ENCODE measurements around the gene ATXN1.

ATXN1 gene

DNA sequence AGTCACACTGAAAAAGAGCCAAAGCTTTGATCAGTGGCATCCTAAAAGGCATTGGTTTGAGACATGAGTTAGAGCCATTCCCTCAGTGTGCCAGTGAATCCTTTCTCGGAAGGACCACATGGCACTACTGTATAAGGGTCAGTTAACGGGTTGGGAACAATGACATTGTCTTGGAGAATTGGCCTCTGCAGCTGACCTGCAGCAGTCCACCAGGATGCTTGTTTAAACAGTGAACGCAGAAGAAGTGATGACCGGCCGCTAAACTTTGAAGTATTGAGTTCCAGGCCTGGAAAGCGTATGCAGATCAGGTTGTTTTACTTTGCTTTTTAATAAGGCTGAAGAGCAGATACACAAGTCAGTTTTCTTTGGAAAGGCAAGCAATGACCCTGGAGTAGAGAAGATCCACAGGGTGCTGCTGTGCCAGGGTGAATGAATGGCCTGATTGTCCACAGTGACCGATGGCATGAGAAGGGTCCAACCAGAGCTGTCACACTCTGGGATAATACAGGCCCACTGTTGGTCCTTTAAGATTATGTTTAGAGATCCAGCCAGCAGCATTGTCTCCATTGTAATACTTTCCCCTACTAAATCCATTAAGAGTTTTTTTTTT is 465.1 kb downstream of the ATXN1 start:
- no peak overlapping the region for H3K4me3 ChIP-seq (ENCODE audit: insufficient read depth in 1 of 2, low read depth in 1 of 2, low read length in 2 of 2)

DNA sequence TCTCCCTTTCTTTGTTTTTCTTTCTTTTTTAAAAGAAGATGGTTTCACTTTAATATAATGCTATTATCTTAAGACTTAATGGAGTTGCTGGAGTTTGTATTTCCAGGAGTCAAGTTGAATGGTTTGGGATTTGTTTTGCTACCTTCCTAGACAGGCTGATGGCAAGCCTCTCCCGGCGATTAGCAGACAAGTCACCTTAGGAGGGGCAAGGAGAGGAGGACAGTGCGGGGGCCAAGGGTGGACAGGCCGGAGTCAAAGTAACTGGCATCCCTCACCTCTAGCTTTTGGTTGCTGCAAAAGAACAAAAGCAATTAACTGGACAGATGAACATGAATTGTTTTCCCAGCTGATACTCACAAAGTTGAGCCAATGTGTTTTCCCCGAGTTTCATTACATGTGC is 465.8 kb downstream of the ATXN1 start:
- Histone ChIP-seq H3K4me1 (ENCODE audit: control insufficient read depth, insufficient read depth, low read depth, low read length) (no peaks in the 10 kb centered on the region), H4K91ac (ENCODE audit: low read length) (no peak overlapping the region), H3K79me1 (replicated peaks; ENCODE audit: low read length, poor library complexity, severe bottlenecking) (no peaks in the 10 kb centered on the region), H3K14ac (ENCODE audit: low read length in 2 of 2) (no peak overlapping the region), H2BK120ac (ENCODE audit: low read depth, low read length) (no peak overlapping the region), H3K4me3 (ENCODE audit: insufficient read depth in 1 of 2, low read depth in 1 of 2, low read length in 2 of 2) (no peak overlapping the region), H3K9ac (ENCODE audit: low read length) (no peak overlapping the region), H2BK5ac (ENCODE audit: low read depth, low read length, poor library complexity, severe bottlenecking) (no peak overlapping the region), H2BK12ac (ENCODE audit: low read length in 2 of 2) (no peak overlapping the region), H3K18ac (ENCODE audit: low read depth in 1 of 2, low read length in 2 of 2) (no peak overlapping the region), H3K23ac (ENCODE audit: low read length in 2 of 2) (no peak overlapping the region), H2AFZ (ENCODE audit: low read depth, low read length) (no peak overlapping the region), H3K9me3 (ENCODE audit: control insufficient read depth, low read length) (no peaks in the 10 kb centered on the region), H3K4me2 (ENCODE audit: low read length, poor library complexity, severe bottlenecking) (no peak overlapping the region), H4K8ac (ENCODE audit: low read length) (no peak overlapping the region), H3K36me3 (ENCODE audit: control insufficient read depth in 1 of 2, insufficient read depth in 2 of 2, low read depth in 1 of 2, low read length in 2 of 2) (peaks cover 3 to 13% of the 10 kb centered on the region in 2 experiments), H2AK5ac (ENCODE audit: low read length, severe bottlenecking) (no peak overlapping the region), H3K27me3 (ENCODE audit: control insufficient read depth in 1 of 2, insufficient read depth in 1 of 2, low read length in 2 of 2) (no peaks in the 10 kb centered on the region), H3K4ac (ENCODE audit: low read depth in 1 of 2, low read length in 2 of 2) (no peak overlapping the region), H3K27ac (ENCODE audit: low read length, poor library complexity, severe bottlenecking) (no peak overlapping the region), H2BK15ac (ENCODE audit: low read depth, poor library complexity, severe bottlenecking) (no peak overlapping the region)
- DNase-seq = no peak
- WGBS = 98% methylated on average over 5 of the region's 5 CpGs

More for the DNA sequence above, 465.1 kb downstream of the ATXN1 start:
- no peaks in the 10 kb centered on the region for H3K27me3 ChIP-seq (ENCODE audit: control insufficient read depth in 1 of 2, insufficient read depth in 1 of 2, low read length in 2 of 2)
- H4K91ac ChIP-seq (ENCODE audit: low read length) = no peak overlapping the region
- H2BK5ac ChIP-seq (ENCODE audit: low read depth, low read length, poor library complexity, severe bottlenecking) = no peak overlapping the region
- no peak overlapping the region for H2BK12ac ChIP-seq (ENCODE audit: low read length in 2 of 2)
- no peak overlapping the region for H3K4ac ChIP-seq (ENCODE audit: low read depth in 1 of 2, low read length in 2 of 2)
- H3K9me3 ChIP-seq (ENCODE audit: control insufficient read depth, low read length) = no peaks in the 10 kb centered on the region
- 98% methylated on average over 7 of the region's 7 CpGs for WGBS
- H3K14ac ChIP-seq (ENCODE audit: low read length in 2 of 2) = no peak overlapping the region
- no peak overlapping the region for H3K18ac ChIP-seq (ENCODE audit: low read depth in 1 of 2, low read length in 2 of 2)
- no peak overlapping the region for H3K4me2 ChIP-seq (ENCODE audit: low read length, poor library complexity, severe bottlenecking)
- H3K9ac ChIP-seq (ENCODE audit: low read length) = no peak overlapping the region
- H2BK120ac ChIP-seq (ENCODE audit: low read depth, low read length) = no peak overlapping the region
- H4K8ac ChIP-seq (ENCODE audit: low read length) = no peak overlapping the region
- H2AK5ac ChIP-seq (ENCODE audit: low read length, severe bottlenecking) = no peak overlapping the region
- no peaks in the 10 kb centered on the region for H3K79me1 ChIP-seq (replicated peaks; ENCODE audit: low read length, poor library complexity, severe bottlenecking)
- H3K23ac ChIP-seq (ENCODE audit: low read length in 2 of 2) = no peak overlapping the region
- H3K4me1 ChIP-seq (ENCODE audit: control insufficient read depth, insufficient read depth, low read depth, low read length) = no peaks in the 10 kb centered on the region
- H2AFZ ChIP-seq (ENCODE audit: low read depth, low read length) = no peak overlapping the region
- DNase-seq = no peak
- no peak overlapping the region for H3K27ac ChIP-seq (ENCODE audit: low read length, poor library complexity, severe bottlenecking)
- H3K36me3 ChIP-seq (ENCODE audit: control insufficient read depth in 1 of 2, insufficient read depth in 2 of 2, low read depth in 1 of 2, low read length in 2 of 2) = peaks cover 3 to 19% of the 10 kb centered on the region in 2 experiments
- no peak overlapping the region for H2BK15ac ChIP-seq (ENCODE audit: low read depth, poor library complexity, severe bottlenecking)

DNA sequence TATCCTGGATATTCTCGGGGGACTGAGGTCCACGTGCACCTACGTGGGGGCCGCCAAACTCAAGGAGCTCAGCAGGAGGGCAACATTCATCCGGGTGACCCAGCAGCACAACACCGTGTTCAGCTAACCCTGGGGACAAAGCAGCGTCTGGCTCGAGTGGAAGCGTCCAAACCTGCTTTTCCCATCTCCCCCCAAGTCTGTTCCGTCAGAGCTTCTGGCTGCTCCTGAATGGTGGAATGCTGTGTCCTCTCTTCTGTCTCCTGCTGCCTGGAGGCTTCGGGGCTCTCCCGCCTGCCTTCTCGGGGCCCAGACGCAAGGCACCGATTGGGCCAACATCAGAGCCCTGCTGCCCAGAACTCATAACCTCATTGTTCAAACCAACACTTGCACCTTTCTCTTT is 466.2 kb downstream of the ATXN1 start:
- Histone ChIP-seq H3K79me1 (replicated peaks; ENCODE audit: low read length, poor library complexity, severe bottlenecking) (no peaks in the 10 kb centered on the region), H2AFZ (ENCODE audit: low read depth, low read length) (no peak overlapping the region), H2BK5ac (ENCODE audit: low read depth, low read length, poor library complexity, severe bottlenecking) (no peak overlapping the region), H2BK15ac (ENCODE audit: low read depth, poor library complexity, severe bottlenecking) (no peak overlapping the region), H2BK120ac (ENCODE audit: low read depth, low read length) (no peak overlapping the region), H4K8ac (ENCODE audit: low read length) (no peak overlapping the region), H3K4me2 (ENCODE audit: low read length, poor library complexity, severe bottlenecking) (no peak overlapping the region), H3K23ac (ENCODE audit: low read length in 2 of 2) (no peak overlapping the region), H3K4me3 (ENCODE audit: insufficient read depth in 1 of 2, low read depth in 1 of 2, low read length in 2 of 2) (no peak overlapping the region), H3K18ac (ENCODE audit: low read depth in 1 of 2, low read length in 2 of 2) (no peak overlapping the region), H3K36me3 (ENCODE audit: control insufficient read depth in 1 of 2, insufficient read depth in 2 of 2, low read depth in 1 of 2, low read length in 2 of 2) (peaks cover 3 to 13% of the 10 kb centered on the region in 2 experiments), H2BK12ac (ENCODE audit: low read length in 2 of 2) (no peak overlapping the region), H3K27ac (ENCODE audit: low read length, poor library complexity, severe bottlenecking) (no peak overlapping the region), H3K27me3 (ENCODE audit: control insufficient read depth in 1 of 2, insufficient read depth in 1 of 2, low read length in 2 of 2) (no peaks in the 10 kb centered on the region), H3K4me1 (ENCODE audit: control insufficient read depth, insufficient read depth, low read depth, low read length) (no peaks in the 10 kb centered on the region), H3K9ac (ENCODE audit: low read length) (no peak overlapping the region), H3K9me3 (ENCODE audit: control insufficient read depth, low read length) (no peaks in the 10 kb centered on the region), H4K91ac (ENCODE audit: low read length) (no peak overlapping the region), H3K4ac (ENCODE audit: low read depth in 1 of 2, low read length in 2 of 2) (no peak overlapping the region), H3K14ac (ENCODE audit: low read length in 2 of 2) (no peak overlapping the region), H2AK5ac (ENCODE audit: low read length, severe bottlenecking) (no peak overlapping the region)
- DNase-seq = no peak
- 94% methylated on average over 15 of the region's 15 CpGs for WGBS

DNA sequence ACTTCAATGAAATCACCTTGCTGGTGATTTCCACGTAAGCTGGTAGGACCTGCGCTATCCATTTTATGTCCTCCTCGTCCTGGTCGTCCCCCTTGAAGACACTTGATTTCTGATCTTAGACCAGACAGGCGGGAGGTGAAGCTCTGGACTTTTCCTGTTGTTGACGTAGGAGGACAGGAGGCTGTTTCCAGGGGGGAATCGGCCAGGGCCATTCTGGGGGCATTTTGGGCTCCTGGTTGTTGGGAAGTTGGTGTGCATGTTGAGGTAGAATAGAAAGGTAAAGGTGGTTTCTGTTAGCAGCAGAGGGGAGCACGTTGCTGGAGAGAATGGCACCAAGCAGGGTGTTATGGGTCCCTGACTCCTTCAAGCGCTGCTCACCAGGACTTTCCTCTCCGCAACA is 466.9 kb downstream of the ATXN1 start:
- no peak overlapping the region for H2BK12ac ChIP-seq (ENCODE audit: low read length in 2 of 2)
- no peak overlapping the region for H3K23ac ChIP-seq (ENCODE audit: low read length in 2 of 2)
- no peak overlapping the region for H2AFZ ChIP-seq (ENCODE audit: low read depth, low read length)
- no peak for DNase-seq
- H3K4me3 ChIP-seq (ENCODE audit: insufficient read depth in 1 of 2, low read depth in 1 of 2, low read length in 2 of 2) = no peak overlapping the region
- H3K79me1 ChIP-seq (replicated peaks; ENCODE audit: low read length, poor library complexity, severe bottlenecking) = no peaks in the 10 kb centered on the region
- no peak overlapping the region for H2AK5ac ChIP-seq (ENCODE audit: low read length, severe bottlenecking)
- H3K4me2 ChIP-seq (ENCODE audit: low read length, poor library complexity, severe bottlenecking) = no peak overlapping the region
- no peak overlapping the region for H4K8ac ChIP-seq (ENCODE audit: low read length)
- H3K14ac ChIP-seq (ENCODE audit: low read length in 2 of 2) = no peak overlapping the region
- H3K18ac ChIP-seq (ENCODE audit: low read depth in 1 of 2, low read length in 2 of 2) = no peak overlapping the region
- H3K9ac ChIP-seq (ENCODE audit: low read length) = no peak overlapping the region
- no peak overlapping the region for H2BK5ac ChIP-seq (ENCODE audit: low read depth, low read length, poor library complexity, severe bottlenecking)
- H2BK120ac ChIP-seq (ENCODE audit: low read depth, low read length) = no peak overlapping the region
- no peaks in the 10 kb centered on the region for H3K27me3 ChIP-seq (ENCODE audit: control insufficient read depth in 1 of 2, insufficient read depth in 1 of 2, low read length in 2 of 2)
- no peaks in the 10 kb centered on the region for H3K9me3 ChIP-seq (ENCODE audit: control insufficient read depth, low read length)
- peaks cover 3 to 9% of the 10 kb centered on the region in 2 experiments for H3K36me3 ChIP-seq (ENCODE audit: control insufficient read depth in 1 of 2, insufficient read depth in 2 of 2, low read depth in 1 of 2, low read length in 2 of 2)
- no peak overlapping the region for H2BK15ac ChIP-seq (ENCODE audit: low read depth, poor library complexity, severe bottlenecking)
- 95% methylated on average over 10 of the region's 10 CpGs for WGBS
- no peak overlapping the region for H3K4ac ChIP-seq (ENCODE audit: low read depth in 1 of 2, low read length in 2 of 2)
- no peaks in the 10 kb centered on the region for H3K4me1 ChIP-seq (ENCODE audit: control insufficient read depth, insufficient read depth, low read depth, low read length)
- H4K91ac ChIP-seq (ENCODE audit: low read length) = no peak overlapping the region
- no peak overlapping the region for H3K27ac ChIP-seq (ENCODE audit: low read length, poor library complexity, severe bottlenecking)
